Skeletal muscle satellite cell (primary cell): ENCODE data around the gene TBRG4. TPM values are rescaled to one million over a fixed set of nuclear protein-coding genes. Genes with fewer than 3 reads are reported as not detected.

Source experiments
- H3K27me3 ChIP-seq: 2 replicates; pipeline ENCODE4 v1.7.0; 2013; ENCODE audit warnings: low read length; ENCODE audit not compliant: control insufficient read depth, insufficient read depth
- H3K36me3 ChIP-seq: 2 replicates; pipeline ENCODE4 v1.7.0; 2013; ENCODE audit warnings: mild to moderate bottlenecking, control low read depth, low read length; ENCODE audit not compliant: insufficient read depth
- H3K4me1 ChIP-seq: 2 replicates; pipeline ENCODE4 v1.7.0; 2013; ENCODE audit warnings: low read length; ENCODE audit not compliant: control insufficient read depth, insufficient read depth
- H3K4me2 ChIP-seq: 2 replicates; pipeline ENCODE4 v1.7.0; 2013; ENCODE audit warnings: mild to moderate bottlenecking, low read length
- H3K4me3 ChIP-seq: 2 replicates; pipeline ENCODE4 v1.7.0; 2013; ENCODE audit warnings: low read length
- H3K9ac ChIP-seq: 2 replicates; pipeline ENCODE4 v1.7.0; 2013; ENCODE audit warnings: mild to moderate bottlenecking, low read depth, low read length, moderate library complexity
- H3K9me3 ChIP-seq: replicated peaks from 2 replicates; pipeline ENCODE4 v1.7.0; 2013; ENCODE audit warnings: mild to moderate bottlenecking, control low read depth, low read length
- small RNA-seq: library from RNA; depleted of rRNA; stranded (forward); fragments of <200 nt; gene quantifications from one replicate; pipeline ENCODE3, GENCODE V24; 2012

The TBRG4 gene

GRCh38 chr7:45055016-45055415, 56.5 kb downstream of the TBRG4 start:
- no peaks in the 10 kb centered on the region for H3K27me3 ChIP-seq
- H3K9ac ChIP-seq = no peak overlapping the region
- H3K9me3 ChIP-seq = no peaks in the 10 kb centered on the region
- H3K4me3 ChIP-seq = no peak overlapping the region
- peaks cover 12% of the 10 kb centered on the region for H3K4me1 ChIP-seq
- no peak overlapping the region for H3K4me2 ChIP-seq
- H3K36me3 ChIP-seq = peaks cover 18% of the 10 kb centered on the region

- Histone ChIP-seq H3K9ac (no peak overlapping the region), H3K36me3 (peaks cover 18% of the 10 kb centered on the region), H3K4me2 (no peak overlapping the region), H3K27me3 (no peaks in the 10 kb centered on the region), H3K4me3 (no peak overlapping the region), H3K9me3 (no peaks in the 10 kb centered on the region), H3K4me1 (peaks cover 12% of the 10 kb centered on the region)
Observed at GRCh38 chr7:45054442-45054841, 57.1 kb downstream of the TBRG4 start.

- Histone ChIP-seq H3K27me3 (no peaks in the 10 kb centered on the region), H3K4me1 (peaks cover 12% of the 10 kb centered on the region), H3K36me3 (peaks cover 22% of the 10 kb centered on the region), H3K4me2 (no peak overlapping the region), H3K9ac (no peak overlapping the region), H3K9me3 (no peaks in the 10 kb centered on the region), H3K4me3 (no peak overlapping the region)
Observed at GRCh38 chr7:45053941-45054340, 57.6 kb downstream of the TBRG4 start.

GRCh38 chr7:45053401-45053800, 58.1 kb downstream of the TBRG4 start:
- no peaks in the 10 kb centered on the region for H3K27me3 ChIP-seq
- H3K4me2 ChIP-seq = no peak overlapping the region
- H3K9me3 ChIP-seq = no peaks in the 10 kb centered on the region
- no peak overlapping the region for H3K9ac ChIP-seq
- H3K4me3 ChIP-seq = no peak overlapping the region
- H3K4me1 ChIP-seq = peaks cover 12% of the 10 kb centered on the region
- H3K36me3 ChIP-seq = peaks cover 22% of the 10 kb centered on the region

- no peaks in the 10 kb centered on the region for H3K27me3 ChIP-seq
- H3K9me3 ChIP-seq = no peaks in the 10 kb centered on the region
- no peak overlapping the region for H3K4me3 ChIP-seq
- peaks cover 12% of the 10 kb centered on the region for H3K4me1 ChIP-seq
- no peak overlapping the region for H3K9ac ChIP-seq
- peaks cover 27% of the 10 kb centered on the region for H3K36me3 ChIP-seq
- no peak overlapping the region for H3K4me2 ChIP-seq
Observed at GRCh38 chr7:45052011-45052410, 59.5 kb downstream of the TBRG4 start.

- Histone ChIP-seq H3K9ac (no peak overlapping the region), H3K27me3 (no peaks in the 10 kb centered on the region), H3K4me2 (no peak overlapping the region), H3K9me3 (no peaks in the 10 kb centered on the region), H3K36me3 (peaks cover 27% of the 10 kb centered on the region), H3K4me1 (peaks cover 8% of the 10 kb centered on the region), H3K4me3 (no peak overlapping the region)
Observed at GRCh38 chr7:45050198-45050597, 61.3 kb downstream of the TBRG4 start.

Small RNA genes within 50 kb of the gene (small RNA-seq; reads per million reads assigned to genes)
- gene SNORA5A (114 reads per million, percentile 97 among the genes with 10 or more reads in this experiment), gene SNORA5B (not detected), gene SNORA5C (34.8 reads per million, percentile 95 among the genes with 10 or more reads in this experiment)
